ENCODE data around the gene TMEM140.

Gene TMEM140

GRCh38 chr7:135208102-135208793 is 60.4 kb downstream of the TMEM140 start:
- TF ChIP-seq ZFP3 (CRISPR knock-in tag; IDR thresholded peaks at IDR 0.05) (no peak), PPARA (CRISPR knock-in tag; IDR thresholded peaks at IDR 0.05; ENCODE audit: borderline replicate concordance) (no peak), TSHZ2 (CRISPR knock-in tag; IDR thresholded peaks at IDR 0.05) (no peak), GLIS3 (CRISPR knock-in tag; IDR thresholded peaks at IDR 0.05) (no peak), ZNF565 (CRISPR knock-in tag; conservative IDR thresholded peaks at IDR 0.05; ENCODE audit: low read depth) (no peak), RARB (CRISPR knock-in tag; IDR thresholded peaks at IDR 0.05) (no peak), ZC3H10 (CRISPR knock-in tag; IDR thresholded peaks at IDR 0.05) (no peak), ZNF70 (CRISPR knock-in tag; IDR thresholded peaks at IDR 0.05) (no peak), PATZ1 (CRISPR knock-in tag; IDR thresholded peaks at IDR 0.05; ENCODE audit: borderline replicate concordance) (no peak), POU6F1 (CRISPR knock-in tag; IDR thresholded peaks at IDR 0.05; ENCODE audit: borderline replicate concordance, low read depth) (no peak), ISL1 (CRISPR knock-in tag; IDR thresholded peaks at IDR 0.05) (no peak), ZFP30 (CRISPR knock-in tag; IDR thresholded peaks at IDR 0.05) (no peak), ARNTL (CRISPR knock-in tag; IDR thresholded peaks at IDR 0.05; ENCODE audit: borderline replicate concordance, low read depth) (no peak), CSRNP3 (CRISPR knock-in tag; IDR thresholded peaks at IDR 0.05) (no peak), OSR1 (CRISPR knock-in tag; IDR thresholded peaks at IDR 0.05) (no peak), BACH2 (CRISPR knock-in tag; IDR thresholded peaks at IDR 0.05; ENCODE audit: borderline replicate concordance) (no peak)
- no peak for ATAC-seq

GRCh38 chr7:135209225-135209834 is 61.5 kb downstream of the TMEM140 start:
- ATAC-seq, result no peak
- TF ChIP-seq RARB (CRISPR knock-in tag; IDR thresholded peaks at IDR 0.05), result no peak
- TF ChIP-seq OSR1 (CRISPR knock-in tag; IDR thresholded peaks at IDR 0.05), result no peak
- TF ChIP-seq BACH2 (CRISPR knock-in tag; IDR thresholded peaks at IDR 0.05; ENCODE audit: borderline replicate concordance), result no peak
- no peak for TF ChIP-seq SNAI2 (CRISPR knock-in tag; IDR thresholded peaks at IDR 0.05)
- no peak for TF ChIP-seq TSHZ2 (CRISPR knock-in tag; IDR thresholded peaks at IDR 0.05)
- TF ChIP-seq GLIS3 (CRISPR knock-in tag; IDR thresholded peaks at IDR 0.05), result no peak
- no peak for TF ChIP-seq CSRNP3 (CRISPR knock-in tag; IDR thresholded peaks at IDR 0.05)
- TF ChIP-seq ARNTL (CRISPR knock-in tag; IDR thresholded peaks at IDR 0.05; ENCODE audit: borderline replicate concordance, low read depth), result no peak
- TF ChIP-seq PPARA (CRISPR knock-in tag; IDR thresholded peaks at IDR 0.05; ENCODE audit: borderline replicate concordance), result no peak
